Peyer's patch (tissue), 4 donors: ENCODE results near the gene GRIN2C. TPM values are rescaled to one million over a fixed set of nuclear protein-coding genes. Genes with fewer than 3 reads are reported as not detected.

Experiments used
- DNase-seq, 3 donors: peaks; one replicate each; pipeline ENCODE4 v3.0.0-alpha.2; 2017 to 2019
- H3K27ac ChIP-seq, 4 donors: fragments of 200-600 bp; sonication (generic); one replicate each; pipeline ENCODE4 v1.5.1; 2016 to 2019
- H3K27me3 ChIP-seq, 2 donors: fragments of 200-600 bp; sonication (generic); one replicate each; pipeline ENCODE4 v1.5.1; 2019
- H3K36me3 ChIP-seq, 3 donors: fragments of 200-600 bp; sonication (generic); one replicate each; pipeline ENCODE4 v1.5.1; 2016 to 2019
- H3K4me1 ChIP-seq, 4 donors: fragments of 200-600 bp; sonication (generic); one replicate each; pipeline ENCODE4 v1.5.1; 2016 to 2019
- H3K4me3 ChIP-seq, 4 donors: fragments of 200-600 bp; sonication (generic); 1 replicate in 3 of 4; 2 replicates in 1 of 4; pipeline ENCODE4 v1.5.1; 2016 to 2019; ENCODE audit warnings: mild to moderate bottlenecking in 1 of 4
- H3K9me3 ChIP-seq, 4 donors: fragments of 200-600 bp; sonication (generic); one replicate each; pipeline ENCODE4 v1.5.1; 2016 to 2019; ENCODE audit warnings: mild to moderate bottlenecking in 1 of 4
- POLR2A ChIP-seq, 2 donors: fragments of 450-650 bp; IDR thresholded peaks; one replicate each; pipeline ENCODE4 v1.5.1; 2017; ENCODE audit warnings: antibody characterized with exemption in 2 of 2, mild to moderate bottlenecking in 2 of 2, moderate library complexity in 2 of 2
- total RNA-seq, 4 donors: library from RNA; depleted of rRNA; stranded (reverse); fragments of >200 nt; gene quantifications; one replicate each; pipeline ENCODE4 v1.1.0, GENCODE V29; 2016
- TF ChIP-seq, protein P1 (sequence below), 6 experiments: fragments of 450-650 bp in 4 of 6; fragments of 200-600 bp in 2 of 6; sonication (generic) in 1 of 6; IDR thresholded peaks; one replicate each; pipeline ENCODE4 v1.5.1; 2017 to 2019; ENCODE audit warnings: antibody characterized with exemption in 6 of 6, mild to moderate bottlenecking in 3 of 6, moderate library complexity in 1 of 6

GRIN2C gene
- total RNA-seq, 4 donors from 2014 or later = 0.13 to 2.7 TPM; not detected in 2

DNA sequence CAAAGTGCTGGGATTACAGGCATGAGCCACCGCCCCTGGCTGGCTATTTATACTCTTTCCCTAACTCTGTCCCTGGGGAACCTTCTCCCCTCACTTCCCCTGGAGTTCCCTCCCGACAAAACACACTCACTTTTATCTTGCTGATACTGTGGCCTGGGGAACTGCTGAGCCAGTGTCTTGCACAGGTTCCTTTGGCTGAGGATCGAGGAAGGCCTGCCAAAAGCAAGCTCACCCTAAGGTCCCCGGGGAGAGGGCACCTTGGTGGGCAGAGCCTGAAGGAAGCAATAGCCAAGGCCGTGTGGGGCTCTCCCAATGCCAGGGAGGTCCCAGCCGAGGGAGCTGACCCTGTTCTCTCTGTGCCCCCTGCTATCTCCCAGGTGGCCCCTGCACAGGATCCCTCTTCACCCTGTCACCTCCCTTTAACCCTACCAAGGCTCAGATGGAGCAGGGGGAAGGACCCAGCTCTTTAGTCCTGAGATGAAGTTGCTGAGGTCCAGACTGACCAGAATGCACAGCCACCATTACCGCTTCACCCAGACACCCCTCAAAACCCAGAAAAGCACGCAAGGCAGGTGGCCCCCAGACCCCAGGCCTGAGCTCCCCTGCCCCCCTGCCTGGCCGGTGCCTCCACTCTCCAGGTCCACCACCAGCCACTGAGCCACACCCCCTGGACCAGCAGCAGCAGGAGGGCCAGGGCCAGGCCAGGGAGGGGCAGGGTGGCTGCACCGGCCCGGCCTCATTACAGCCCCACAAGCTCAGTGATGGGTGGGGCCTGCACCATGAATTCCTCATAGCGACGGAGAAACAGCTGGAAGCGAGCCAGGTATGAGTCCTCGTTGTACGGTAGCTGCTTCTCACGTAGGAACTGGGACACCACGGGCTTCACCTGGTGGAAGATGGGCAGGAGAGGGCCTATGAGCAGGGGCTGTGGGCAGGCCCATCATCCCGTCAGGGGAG lies 18.2 kb upstream of the GRIN2C start:
- no peak overlapping the region for H3K27ac ChIP-seq

DNA sequence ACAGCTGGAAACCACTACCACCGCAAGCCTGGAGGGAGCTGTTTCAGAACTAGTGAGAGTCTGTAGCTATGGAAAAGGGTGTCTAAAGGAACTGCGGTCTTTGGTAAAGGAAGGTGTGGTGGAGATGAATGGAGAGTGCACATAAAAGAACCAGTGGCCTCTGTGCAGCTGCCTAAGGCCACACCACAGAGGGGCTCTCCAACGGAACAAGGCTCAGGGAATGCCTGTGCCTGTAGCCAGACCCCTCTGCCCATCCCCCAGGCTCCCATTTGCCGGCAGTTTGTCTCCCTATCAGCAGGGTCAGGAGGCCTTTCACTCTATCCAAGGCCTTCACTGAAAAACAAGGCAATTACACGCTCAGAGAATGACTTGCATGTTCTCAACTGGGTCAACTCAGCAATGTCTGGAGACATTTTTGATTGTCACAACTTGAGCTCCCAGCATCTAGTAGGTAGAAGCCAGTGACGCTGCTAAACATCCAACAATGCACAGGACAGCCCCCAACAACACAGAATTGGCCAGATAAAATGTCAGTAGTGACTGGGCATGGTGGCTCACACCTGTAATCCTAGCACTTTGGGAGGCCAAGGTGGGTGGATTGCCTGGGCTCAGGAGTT lies 16.4 kb upstream of the GRIN2C start:
- H3K36me3 ChIP-seq = no peaks in the 10 kb centered on the region
- DNase-seq = no peak
- no peak for TF ChIP-seq POLR2A (IDR thresholded peaks at IDR 0.05)
- TF ChIP-seq, protein P1, sequence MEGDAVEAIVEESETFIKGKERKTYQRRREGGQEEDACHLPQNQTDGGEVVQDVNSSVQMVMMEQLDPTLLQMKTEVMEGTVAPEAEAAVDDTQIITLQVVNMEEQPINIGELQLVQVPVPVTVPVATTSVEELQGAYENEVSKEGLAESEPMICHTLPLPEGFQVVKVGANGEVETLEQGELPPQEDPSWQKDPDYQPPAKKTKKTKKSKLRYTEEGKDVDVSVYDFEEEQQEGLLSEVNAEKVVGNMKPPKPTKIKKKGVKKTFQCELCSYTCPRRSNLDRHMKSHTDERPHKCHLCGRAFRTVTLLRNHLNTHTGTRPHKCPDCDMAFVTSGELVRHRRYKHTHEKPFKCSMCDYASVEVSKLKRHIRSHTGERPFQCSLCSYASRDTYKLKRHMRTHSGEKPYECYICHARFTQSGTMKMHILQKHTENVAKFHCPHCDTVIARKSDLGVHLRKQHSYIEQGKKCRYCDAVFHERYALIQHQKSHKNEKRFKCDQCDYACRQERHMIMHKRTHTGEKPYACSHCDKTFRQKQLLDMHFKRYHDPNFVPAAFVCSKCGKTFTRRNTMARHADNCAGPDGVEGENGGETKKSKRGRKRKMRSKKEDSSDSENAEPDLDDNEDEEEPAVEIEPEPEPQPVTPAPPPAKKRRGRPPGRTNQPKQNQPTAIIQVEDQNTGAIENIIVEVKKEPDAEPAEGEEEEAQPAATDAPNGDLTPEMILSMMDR (IDR thresholded peaks at IDR 0.05) = no peak
- H3K4me3 ChIP-seq = no peak overlapping the region
- H3K27me3 ChIP-seq = no peaks in the 10 kb centered on the region
- H3K4me1 ChIP-seq = peaks cover 3 to 28% (median 6%) of the 10 kb centered on the region in 4 donors
- no peak overlapping the region for H3K27ac ChIP-seq
- H3K9me3 ChIP-seq = no peaks in the 10 kb centered on the region

More for the DNA sequence above, 18.2 kb upstream of the GRIN2C start:
- Histone ChIP-seq H3K4me3 (no peak overlapping the region), H3K36me3 (no peaks in the 10 kb centered on the region), H3K9me3 (no peaks in the 10 kb centered on the region), H3K4me1 (peaks cover 0 to 18% (median 0%) of the 10 kb centered on the region in 4 donors), H3K27me3 (no peaks in the 10 kb centered on the region)
- no peak for TF ChIP-seq POLR2A (IDR thresholded peaks at IDR 0.05)
- TF ChIP-seq, protein P1 (IDR thresholded peaks at IDR 0.05) = no peak
- DNase-seq = peak in 2 of 3 donors; percentile 77 to 81

DNA sequence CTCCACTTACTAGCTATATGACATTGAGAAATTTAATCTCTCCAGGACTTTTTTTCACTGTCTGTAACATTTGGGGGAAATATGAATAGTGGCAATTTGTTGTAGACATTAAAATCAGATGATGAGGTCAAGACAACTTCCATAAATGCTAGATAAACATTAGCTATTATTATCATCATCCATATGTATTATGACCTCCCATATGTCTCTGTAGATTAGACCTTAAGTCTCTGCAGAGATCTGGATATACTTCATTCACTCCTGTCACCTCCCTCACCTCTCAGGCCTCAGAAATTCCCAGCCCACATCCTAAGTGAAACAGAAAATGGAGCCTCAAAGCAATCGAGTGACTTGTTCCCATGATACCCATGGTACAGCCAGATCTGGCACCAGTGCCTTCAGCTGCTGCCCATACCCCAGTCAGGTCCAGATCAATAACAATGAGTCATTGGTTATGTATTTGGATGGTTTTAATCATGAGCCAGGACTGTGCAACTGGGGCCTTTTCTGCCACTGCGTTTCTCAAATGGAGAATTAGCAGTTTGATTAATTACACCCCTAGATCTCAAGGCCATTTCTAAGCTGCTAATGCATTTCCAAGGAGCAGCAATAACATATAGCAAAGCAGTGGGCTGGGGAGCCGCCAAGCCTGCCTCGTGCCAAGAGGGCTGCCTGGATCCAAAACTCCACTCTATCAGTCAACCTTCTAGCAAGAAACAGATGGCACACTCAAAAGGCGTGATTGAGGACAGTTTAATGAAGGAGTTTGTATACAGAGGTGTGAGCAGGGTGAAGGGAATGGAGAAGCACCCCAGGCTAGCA lies 15.7 kb upstream of the GRIN2C start:
- H3K9me3 ChIP-seq = no peaks in the 10 kb centered on the region
- no peak for TF ChIP-seq POLR2A (IDR thresholded peaks at IDR 0.05)
- TF ChIP-seq, protein P1 (IDR thresholded peaks at IDR 0.05) = no peak
- H3K27ac ChIP-seq = no peak overlapping the region
- peaks cover 3 to 28% (median 6%) of the 10 kb centered on the region in 4 donors for H3K4me1 ChIP-seq
- no peak overlapping the region for H3K4me3 ChIP-seq
- no peaks in the 10 kb centered on the region for H3K36me3 ChIP-seq
- DNase-seq = no peak
- H3K27me3 ChIP-seq = no peaks in the 10 kb centered on the region

DNA sequence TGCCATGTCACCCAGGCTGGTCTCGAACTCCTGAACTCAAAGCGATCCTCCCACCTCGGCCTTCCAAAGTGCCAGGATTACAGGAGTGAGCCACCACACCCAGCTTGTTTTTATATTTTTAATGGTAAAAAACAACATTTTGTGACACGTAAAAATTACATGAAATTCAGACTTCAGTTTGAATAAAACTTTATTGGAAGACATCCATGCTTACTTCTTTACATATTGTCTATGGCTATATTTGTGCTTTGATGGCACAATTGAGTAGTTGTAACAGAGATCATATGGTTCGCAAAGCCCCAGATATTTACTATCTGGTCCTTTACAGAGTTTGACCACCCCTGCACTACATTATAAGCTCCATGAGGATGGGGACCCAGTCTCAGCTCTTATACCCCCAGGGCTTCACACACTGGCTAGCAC lies 14.9 kb upstream of the GRIN2C start:
- H3K4me1 ChIP-seq = peaks cover 3 to 28% (median 6%) of the 10 kb centered on the region in 4 donors
- H3K36me3 ChIP-seq = no peaks in the 10 kb centered on the region
- TF ChIP-seq, protein P1 (IDR thresholded peaks at IDR 0.05) = no peak
- TF ChIP-seq POLR2A (IDR thresholded peaks at IDR 0.05) = no peak
- no peak overlapping the region for H3K27ac ChIP-seq
- H3K27me3 ChIP-seq = no peaks in the 10 kb centered on the region
- no peaks in the 10 kb centered on the region for H3K9me3 ChIP-seq
- no peak overlapping the region for H3K4me3 ChIP-seq
- no peak for DNase-seq
